ENCODE results near the gene CCDC68.

CCDC68 gene

GRCh38 chr18:54918060-54918459 lies 41.2 kb downstream of the CCDC68 start:
- DNase-seq (ENCODE audit: low read depth) = no peak

GRCh38 chr18:54916507-54916906 lies 42.8 kb downstream of the CCDC68 start:
- DNase-seq (ENCODE audit: low read depth) = no peak

- DNase-seq (ENCODE audit: low read depth) = no peak
Observed at GRCh38 chr18:54914816-54915215, 44.4 kb downstream of the CCDC68 start.

DNA sequence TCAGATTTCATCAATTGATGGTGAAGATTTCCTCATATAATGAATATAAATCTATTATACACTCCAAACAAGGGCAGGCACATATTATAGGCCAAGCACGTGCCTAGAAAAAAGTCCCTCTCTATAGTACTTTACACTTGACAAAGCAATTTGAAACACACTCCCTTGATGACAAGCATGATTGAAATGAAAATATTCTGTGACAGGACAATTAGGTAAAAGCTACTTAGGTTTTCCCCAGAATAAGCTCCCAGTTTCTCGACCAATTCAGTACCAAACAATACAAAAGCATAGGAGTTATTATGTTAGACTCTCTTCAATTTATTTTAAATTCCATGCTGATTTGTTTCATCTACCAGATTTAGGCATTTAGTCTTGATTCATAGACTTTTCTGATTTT lies 47.7 kb downstream of the CCDC68 start:
- no peak for DNase-seq (ENCODE audit: low read depth)

DNA sequence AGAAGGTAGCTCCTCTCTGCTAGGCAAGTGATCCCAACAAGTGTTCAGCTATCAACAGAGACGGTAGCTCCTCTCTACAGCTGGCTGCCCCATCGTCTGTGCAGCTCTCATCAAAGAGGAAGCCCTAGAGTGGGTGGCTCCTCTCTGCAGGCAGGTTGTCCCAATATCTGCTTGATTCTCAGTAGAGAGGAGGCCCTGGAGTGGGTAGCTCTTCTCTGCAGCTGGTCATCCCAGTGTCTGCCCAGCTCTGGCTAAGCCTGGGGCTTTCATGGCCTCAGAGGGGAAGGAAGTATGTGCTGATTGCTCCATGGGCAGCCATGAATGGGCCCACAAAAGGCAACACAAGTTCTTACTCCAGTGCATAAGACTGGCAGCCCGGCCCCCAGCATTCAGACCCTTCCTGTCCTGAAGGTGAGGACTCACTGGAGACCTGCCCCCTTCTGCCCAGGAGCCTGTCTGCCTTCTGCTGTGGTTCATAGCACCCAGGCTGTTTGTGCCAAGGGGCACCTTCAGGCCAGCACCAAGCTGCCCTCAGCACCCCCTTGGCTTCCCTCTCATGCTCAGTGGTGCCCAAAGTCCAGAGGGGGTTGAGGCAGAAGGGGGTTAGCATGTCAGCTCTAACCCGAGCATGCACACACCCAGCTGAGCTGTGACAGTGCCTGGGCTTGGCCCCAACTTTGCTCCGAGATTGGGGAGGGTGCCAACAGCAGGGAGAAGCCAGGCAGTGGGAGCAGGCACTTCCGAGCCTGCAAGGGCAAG lies 48.9 kb downstream of the CCDC68 start:
- DNase-seq (ENCODE audit: low read depth) = no peak

DNA sequence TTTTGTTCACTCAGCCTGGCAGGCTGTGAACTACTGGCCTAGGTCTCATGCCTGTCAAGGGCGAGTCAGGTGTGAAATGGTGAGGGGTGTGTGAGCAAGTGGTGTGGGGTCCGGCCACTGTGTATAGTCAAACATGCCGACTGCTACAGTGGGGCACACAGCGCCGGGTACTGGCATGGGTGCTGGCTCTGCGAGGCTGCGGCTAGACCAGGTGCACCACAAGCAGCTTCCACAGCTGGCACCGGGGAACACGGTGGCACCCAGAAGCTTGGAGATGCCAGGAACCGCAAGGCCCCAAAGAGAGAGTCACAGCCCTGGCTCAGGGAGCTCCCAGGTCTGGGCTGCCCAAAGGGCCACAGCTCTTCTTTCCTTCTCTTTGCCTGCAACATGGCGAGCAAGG lies 49.7 kb downstream of the CCDC68 start:
- no peak for DNase-seq (ENCODE audit: low read depth)

DNA sequence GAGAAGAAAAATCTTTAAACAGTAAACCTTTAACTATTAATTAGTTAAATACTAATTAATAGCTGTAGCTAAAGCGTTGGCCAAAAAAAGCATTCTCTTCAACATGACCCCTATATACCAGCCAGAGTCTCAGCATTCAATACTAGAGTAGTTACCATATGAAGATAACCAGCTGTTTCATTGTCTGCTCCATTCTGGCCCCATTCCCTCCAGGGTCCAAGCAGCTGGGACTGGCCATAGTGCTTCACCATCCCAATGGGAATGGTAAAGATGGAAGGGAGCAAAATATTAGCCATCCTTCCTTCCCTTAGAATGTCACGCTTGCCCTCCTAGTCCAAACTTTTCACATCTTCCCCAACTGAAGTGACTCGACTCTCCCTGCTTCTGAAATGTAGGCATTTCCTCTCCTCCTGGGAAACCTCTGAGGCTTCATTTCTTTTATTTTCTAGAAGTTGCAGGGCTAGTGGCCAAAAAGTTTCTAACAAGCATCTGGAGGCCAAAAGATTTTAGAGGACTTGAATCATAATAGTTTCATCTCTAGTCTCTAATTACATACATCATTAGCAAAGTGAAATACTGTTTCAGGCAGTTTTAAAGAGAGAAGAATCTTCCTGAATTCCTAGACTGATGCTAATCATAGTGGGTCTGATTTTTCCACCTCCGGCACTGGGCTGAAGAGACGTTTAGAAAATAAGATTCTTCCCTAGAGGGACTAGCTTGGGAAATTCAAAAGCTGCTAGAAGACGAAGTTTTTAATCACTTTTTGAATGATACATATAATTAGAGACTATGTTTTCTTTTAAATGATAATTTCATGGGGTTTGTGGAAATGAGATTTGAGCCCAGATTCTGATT lies 52.7 kb downstream of the CCDC68 start:
- DNase-seq (ENCODE audit: low read depth) = no peak

DNA sequence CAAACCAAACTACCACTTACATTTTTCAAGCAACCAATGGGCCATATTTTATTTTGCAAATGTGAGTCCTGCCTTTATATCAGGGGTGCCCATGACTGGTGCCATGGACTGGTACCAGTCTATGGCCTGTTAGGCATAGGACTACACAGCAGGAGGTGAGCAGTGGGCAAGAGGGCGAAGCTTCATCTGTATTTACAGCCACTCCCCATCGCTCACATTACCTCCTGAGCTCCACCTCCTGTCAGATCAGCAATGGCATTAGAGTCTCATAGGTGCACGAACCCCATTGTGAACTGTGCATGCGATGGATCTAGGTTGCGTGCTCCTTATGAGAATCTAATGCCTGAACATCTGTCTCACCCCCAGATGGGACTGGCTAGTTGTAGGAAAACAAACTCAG lies 53.6 kb downstream of the CCDC68 start:
- DNase-seq (ENCODE audit: low read depth) = no peak

DNA sequence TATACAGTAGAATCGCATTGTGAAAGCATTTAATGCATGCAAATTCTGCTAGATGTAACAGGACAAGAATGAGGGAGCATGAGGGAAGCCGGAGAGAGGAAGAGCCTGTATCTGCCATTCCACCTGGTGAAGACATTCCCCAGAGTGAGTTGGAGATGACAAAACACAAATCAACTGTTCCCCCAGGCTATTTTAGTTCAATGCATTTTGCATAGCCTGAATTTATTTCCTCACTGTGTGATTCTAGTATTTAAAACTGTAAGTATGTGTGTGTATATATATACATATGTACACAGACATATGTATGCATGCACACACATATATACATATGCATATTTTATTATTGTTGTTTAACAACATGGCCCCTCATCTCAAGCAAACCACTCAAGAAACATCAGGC lies 54.7 kb downstream of the CCDC68 start:
- DNase-seq (ENCODE audit: low read depth) = no peak

- DNase-seq (ENCODE audit: low read depth) = no peak
Observed at GRCh38 chr18:54900290-54900689, 59.0 kb downstream of the CCDC68 start.

DNA sequence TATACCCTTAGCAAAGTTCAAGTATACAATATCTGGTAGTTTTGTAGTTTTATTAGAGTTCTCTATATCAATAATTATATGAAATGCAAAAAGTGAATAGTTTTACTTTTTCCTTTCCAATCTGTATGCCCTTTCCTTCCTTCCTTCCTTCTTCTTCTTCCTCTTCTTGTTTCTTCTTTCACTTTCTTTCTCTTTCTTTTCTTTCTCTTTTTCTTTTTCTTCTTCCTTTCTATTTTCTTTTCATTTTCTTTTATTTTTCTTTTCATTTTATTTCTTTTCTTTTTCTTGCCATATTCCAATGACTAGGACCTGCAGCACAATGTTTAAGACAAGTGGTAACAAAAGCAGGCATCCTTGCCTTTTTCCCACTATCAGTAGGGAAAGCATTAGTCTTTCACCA lies 59.8 kb downstream of the CCDC68 start:
- DNase-seq (ENCODE audit: low read depth) = no peak

- no peak for DNase-seq (ENCODE audit: low read depth)
Observed at GRCh38 chr18:54888933-54889332, 70.3 kb downstream of the CCDC68 start.

- DNase-seq (ENCODE audit: low read depth) = no peak
Observed at GRCh38 chr18:54888378-54888777, 70.9 kb downstream of the CCDC68 start.

DNA sequence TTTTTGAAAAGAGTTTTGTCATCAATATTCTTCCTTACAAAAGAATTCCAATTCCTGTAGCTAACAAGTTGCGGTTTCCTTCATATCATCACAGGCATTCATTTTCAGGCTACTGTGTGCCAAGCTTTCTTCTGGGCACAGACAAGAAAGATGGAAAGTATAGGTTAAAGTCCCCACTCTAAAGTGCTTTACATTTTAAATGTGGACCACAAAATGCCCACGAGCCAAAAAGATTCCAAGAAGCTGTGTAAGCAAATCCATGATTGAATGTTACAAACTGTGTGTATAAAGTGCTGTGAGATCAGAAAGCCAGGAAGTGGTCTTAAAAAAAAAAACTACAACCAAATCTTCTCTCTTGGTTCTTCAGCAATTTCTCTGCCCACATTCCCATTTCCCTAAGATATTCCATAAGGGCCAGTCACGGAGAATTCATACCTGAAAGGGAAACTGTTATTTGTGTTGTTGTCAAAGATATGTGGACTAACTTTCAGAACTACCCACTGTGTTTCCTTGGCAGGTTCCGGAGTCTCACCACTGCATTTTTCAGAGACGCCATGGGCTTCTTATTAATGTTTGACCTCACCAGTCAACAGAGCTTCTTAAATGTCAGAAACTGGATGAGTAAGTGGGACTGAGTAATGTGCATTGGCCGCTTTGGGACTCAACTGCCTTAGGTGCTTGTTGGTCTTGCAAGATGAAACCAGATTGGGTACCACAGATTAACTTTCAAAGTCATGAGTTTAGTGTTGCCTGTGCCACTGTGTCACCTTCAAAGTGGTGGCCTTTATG lies 75.3 kb downstream of the CCDC68 start:
- no peak for DNase-seq (ENCODE audit: low read depth)

- no peak for DNase-seq (ENCODE audit: low read depth)
Observed at GRCh38 chr18:54882318-54882717, 76.9 kb downstream of the CCDC68 start.

DNA sequence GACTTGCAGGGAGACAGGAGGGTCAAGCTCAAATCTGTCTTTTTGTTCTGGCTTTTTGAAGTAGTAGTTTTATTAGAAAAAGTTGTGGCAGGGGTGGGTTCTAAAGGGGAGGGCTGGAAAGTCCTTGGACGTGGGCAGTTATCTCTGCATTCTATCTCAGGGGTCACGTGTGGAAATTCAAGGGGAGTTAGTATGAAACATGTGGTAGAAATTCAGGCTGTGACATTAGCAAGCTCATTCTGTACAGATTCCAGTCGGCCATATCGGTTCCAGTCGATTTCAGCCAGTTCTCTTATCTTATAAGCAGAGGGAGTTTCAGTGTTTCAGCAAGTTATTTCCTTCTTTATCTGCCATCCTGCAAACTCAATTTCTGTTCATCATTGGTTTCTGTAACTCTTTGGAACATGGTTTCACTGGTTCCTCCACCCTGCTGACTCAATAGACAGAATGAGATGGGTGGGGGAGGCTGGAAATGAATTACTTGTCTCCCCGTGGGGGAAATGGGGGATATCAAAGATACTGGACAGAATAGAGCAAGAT lies 78.0 kb downstream of the CCDC68 start:
- DNase-seq (ENCODE audit: low read depth) = no peak

GRCh38 chr18:54880395-54881105 lies 78.7 kb downstream of the CCDC68 start:
- DNase-seq (ENCODE audit: low read depth) = no peak

DNA sequence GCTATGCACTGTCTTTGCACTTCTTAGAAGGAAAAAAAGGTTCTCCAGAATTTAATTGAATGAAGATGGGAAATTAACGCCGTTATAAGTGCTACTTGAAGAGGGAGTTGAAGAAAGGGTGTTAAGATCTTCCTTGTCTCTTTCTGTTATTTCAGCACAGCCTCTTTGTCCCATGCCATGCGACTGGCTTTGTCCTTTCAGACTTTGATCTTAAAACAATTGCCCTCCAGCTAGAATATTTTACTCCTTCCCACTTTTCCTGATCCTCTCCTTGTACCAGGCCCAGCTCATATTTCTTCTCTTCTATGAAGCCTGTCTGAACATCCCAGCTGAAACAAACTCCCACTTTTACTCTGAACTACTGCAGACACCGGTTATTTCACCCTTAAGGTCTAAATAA lies 79.6 kb downstream of the CCDC68 start:
- DNase-seq (ENCODE audit: low read depth) = no peak

DNA sequence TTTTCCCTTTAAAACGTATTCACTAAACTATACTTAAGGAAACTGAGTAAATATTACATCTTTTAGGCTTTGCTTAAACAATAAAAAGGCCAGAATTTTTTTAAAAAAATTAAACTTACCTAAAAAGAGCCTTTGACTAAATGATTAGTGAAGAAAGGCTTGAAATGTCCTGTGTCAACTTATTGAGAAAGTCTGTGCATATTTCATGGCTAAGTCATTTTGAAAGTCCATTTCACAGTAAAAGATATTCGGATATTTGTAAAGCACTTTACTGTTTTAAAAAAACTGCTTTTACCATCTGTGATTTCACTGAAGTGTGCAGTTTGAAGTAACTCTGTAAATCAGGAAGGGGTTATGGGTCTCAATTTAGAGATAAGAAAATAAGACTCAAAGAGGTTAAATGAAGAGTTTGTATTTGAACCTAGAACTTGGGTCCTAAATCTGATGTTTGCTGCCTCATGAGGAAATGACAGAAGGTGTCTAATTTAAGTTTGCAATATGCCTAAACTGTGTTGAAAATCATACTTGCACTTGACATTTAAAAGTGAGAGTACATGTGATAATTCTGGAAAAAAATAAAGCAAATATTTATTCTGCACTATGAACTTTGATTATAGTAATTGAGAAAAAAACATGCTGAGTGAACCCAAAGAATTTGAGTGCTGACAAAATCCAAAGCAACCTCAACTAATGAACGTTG lies 80.5 kb downstream of the CCDC68 start:
- no peak for DNase-seq (ENCODE audit: low read depth)

GRCh38 chr18:54878159-54878622 lies 81.1 kb downstream of the CCDC68 start:
- no peak for DNase-seq (ENCODE audit: low read depth)

- DNase-seq (ENCODE audit: low read depth) = no peak
Observed at GRCh38 chr18:54877076-54877475, 82.2 kb downstream of the CCDC68 start.

All from activated T-cell treated with anti-CD3 and anti-CD28 coated beads for 24 hours (primary cell).